Measurements from ENCODE around the gene RTL10. TPM values are rescaled to one million over a fixed set of nuclear protein-coding genes. Genes with fewer than 3 reads are reported as not detected.

Gene RTL10
- total and polyA plus RNA-seq, 2 of the 8 experiments (the other 6 are each of a cell fraction or from before 2014, with no cell fraction given), result 11.5 to 18.8 TPM

- TF ChIP-seq JUN (IDR thresholded peaks at IDR 0.05; ENCODE audit: low read depth, low read length) (no peak), SP4 (IDR thresholded peaks at IDR 0.05; ENCODE audit: low read length) (no peak)
These were observed 43.1 kb upstream of the RTL10 start (continued) for GRCh38 chr22:19897726-19898125.
